Measurements from ENCODE around the gene GRN.
"Not testable (repeated sequence)": the region's sequence is repeated elsewhere in the genome, so short reads cannot be mapped to it uniquely, and the experiment has no call there.

The GRN gene

DNA sequence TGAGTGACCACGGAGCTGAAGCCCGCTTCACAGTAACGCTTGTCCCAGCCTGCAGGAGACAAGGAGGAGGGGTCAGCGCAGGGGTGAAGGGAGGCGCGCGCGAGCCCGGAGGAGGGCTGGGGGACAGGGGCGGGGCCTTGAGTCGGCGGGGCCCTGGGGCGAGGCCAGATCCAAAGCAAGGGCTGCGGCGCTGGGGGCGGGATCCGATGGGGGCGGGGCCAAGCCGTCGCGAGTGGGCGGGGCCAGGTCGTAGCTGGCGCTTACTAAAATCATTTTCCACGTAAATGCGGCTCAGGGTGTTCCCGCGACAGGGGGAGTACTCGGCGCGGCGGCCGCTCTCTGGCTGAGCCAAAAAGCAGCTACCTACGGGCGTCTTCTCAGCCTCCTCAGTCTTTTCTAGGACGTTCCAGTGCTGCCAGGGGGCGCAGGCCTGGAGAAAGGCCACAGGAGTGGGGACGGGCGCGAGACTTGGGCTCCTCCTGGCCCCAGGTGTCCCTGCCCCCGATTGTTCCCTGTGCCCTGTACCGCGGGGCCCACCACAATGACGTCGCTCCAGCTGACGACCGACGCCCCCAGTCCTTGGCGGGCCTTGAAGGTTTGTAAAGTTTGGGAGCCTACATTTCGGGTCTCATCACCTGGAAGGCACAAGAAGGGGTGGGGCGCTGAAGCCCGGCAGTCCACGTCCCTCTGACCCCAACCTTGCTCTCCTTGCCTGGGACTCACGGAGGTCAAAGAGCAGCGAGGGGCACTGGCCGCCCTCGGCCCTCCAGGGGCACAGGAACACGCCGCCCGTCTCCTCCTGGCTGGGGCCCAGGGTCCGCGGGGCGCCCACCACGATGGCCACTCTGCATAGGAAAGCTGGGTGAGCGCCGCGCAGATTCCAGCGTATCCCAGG is 40.4 kb downstream of the GRN start:
- peak; percentile 89 for DNase-seq

DNA sequence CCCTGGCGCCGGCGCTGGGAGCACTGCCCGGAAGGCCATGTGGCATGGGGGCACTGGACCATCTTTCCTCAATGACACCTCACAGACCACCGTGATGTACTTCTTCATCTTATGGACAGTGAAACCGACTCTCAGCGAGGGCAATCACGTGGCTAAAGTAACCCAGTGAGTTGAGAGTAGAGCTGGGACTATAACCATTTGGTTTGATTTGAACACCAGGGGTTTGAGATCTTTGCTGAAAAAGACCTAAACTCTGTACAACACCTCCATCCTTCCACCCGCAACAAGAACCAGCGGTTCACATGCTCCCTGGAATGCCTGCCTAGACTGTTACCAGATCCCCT is 41.1 kb downstream of the GRN start:
- no peak for DNase-seq

- DNase-seq, result no peak
These were observed 42.7 kb downstream of the GRN start for GRCh38 chr17:44387804-44388203.

DNA sequence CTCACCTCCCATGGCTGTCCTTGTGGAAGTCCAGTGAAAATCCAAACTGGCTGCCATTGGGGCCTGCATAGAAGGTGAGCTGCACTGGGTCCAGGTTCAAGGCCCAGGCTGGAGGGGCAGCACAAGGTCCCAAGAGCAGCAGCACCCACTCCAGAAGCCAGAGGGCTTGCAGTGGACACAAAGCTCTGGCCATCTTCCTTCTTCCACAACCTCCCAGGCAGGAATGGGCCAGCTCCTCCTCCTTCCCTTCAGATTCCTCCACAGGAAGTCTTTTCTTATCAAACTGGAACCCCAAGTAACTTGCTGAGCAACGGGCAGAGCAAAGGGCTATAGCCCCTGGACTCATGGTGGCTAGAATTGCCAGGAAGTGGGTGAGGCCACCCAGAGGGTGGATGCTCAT is 44.2 kb downstream of the GRN start, which contains the start of gene ITGA2B:
Gene ITGA2B (minus strand): TSS at position 369 of the 400 bp plus-strand sequence. CDS start 176 bp downstream, at position 193.
- no peak for DNase-seq

- no peak for DNase-seq
These were observed 44.7 kb downstream of the GRN start for GRCh38 chr17:44389723-44390202.

DNA sequence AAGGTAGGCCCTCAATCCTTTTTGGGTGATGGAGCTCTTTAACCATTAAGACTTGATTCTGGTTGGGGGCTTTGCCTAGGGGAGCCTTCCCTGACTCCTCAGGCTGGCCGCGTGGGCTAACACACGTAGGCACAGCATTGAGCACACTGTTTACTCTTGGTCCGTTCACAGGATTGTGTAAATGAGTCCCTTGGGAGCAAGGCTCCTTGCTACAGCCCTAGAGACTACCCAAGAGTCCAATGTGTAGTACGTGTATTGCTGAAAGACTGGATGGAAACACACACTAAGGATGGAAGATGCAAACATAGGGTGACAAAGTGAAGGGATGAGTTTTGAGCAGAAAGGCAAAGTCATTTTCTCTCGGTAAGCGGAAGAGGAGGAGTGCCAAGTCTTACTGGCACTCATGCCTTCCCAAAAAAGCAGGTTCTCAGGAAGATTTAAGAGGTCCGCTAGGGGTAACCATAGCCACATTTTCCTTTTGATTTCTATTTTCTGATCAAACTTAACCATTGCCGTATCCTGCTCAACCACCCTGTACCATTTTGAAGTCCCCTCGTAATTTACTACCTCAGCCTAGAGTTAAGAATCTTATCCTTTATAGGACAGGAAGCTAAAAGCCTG is 45.3 kb downstream of the GRN start:
- no peak for DNase-seq

DNA sequence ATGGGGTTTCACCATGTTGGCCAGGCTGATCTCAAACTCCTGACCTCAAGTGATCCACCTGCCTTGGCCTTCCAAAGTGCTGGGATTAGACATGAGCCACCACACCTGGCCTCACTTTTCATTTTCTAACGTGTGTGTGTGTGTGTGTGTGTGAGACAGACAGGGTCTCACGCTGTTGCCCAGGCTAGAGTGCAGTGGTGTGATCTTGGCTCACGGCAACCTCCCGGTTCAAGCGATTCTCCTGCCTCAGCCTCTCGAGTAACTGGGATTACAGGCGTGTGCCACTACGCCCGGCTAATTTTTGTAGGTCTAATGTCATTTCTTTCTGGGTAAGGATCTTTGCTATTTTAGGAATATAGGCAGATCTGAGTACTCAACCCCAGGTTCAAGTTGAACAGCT is 49.0 kb downstream of the GRN start:
- not testable (repeated sequence) for DNase-seq

- DNase-seq, result no peak
These were observed 49.7 kb downstream of the GRN start for GRCh38 chr17:44394833-44395232.

- DNase-seq, result no peak
These were observed 51.8 kb downstream of the GRN start for GRCh38 chr17:44396946-44397345.

DNA sequence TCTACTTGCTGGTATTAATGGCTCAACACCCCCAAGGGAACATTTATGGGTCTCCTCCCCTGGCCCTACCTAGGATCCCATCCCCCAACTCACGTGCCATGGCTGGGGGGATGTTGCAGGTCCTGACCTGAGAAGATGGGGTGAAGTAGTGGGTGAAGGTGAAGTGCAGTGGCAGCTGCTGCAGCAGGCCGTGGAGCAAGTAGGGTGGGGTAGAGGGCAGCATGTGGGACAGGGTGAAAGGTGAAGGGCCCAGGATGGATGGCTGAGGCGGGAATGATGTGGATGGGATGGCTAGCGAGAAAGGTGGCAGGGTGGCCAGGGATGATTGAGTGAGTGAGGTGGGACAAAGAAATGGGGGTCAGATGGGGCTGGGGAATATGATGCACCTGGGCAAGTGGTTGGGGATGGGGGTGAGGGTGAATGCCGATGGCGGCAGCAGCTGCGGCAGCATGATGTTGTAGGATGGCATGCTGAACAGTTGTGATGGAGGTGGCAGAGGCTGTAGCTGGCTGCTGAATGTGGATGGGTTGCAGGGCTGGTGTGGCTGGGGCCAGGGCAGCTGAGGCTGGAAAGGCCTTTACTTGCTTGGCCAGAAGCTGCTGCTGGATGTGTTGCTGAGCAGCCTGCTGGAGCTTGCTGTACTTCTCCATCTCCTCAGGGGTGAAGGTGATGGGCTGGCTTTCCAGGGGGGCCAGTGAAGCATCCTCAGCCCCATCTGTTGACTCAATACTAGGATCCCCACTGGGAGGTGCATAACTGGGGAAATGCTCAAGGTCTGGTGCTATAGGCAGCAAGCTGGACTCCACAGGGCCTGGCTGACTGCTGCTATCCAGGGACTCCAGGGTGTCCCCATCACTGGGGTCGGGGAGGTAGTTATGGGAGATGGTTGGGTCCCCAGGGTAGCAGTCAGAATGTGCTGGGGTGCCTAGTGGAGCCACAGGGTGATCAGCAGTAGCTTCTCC is 52.7 kb downstream of the GRN start:
- DNase-seq, result no peak

DNA sequence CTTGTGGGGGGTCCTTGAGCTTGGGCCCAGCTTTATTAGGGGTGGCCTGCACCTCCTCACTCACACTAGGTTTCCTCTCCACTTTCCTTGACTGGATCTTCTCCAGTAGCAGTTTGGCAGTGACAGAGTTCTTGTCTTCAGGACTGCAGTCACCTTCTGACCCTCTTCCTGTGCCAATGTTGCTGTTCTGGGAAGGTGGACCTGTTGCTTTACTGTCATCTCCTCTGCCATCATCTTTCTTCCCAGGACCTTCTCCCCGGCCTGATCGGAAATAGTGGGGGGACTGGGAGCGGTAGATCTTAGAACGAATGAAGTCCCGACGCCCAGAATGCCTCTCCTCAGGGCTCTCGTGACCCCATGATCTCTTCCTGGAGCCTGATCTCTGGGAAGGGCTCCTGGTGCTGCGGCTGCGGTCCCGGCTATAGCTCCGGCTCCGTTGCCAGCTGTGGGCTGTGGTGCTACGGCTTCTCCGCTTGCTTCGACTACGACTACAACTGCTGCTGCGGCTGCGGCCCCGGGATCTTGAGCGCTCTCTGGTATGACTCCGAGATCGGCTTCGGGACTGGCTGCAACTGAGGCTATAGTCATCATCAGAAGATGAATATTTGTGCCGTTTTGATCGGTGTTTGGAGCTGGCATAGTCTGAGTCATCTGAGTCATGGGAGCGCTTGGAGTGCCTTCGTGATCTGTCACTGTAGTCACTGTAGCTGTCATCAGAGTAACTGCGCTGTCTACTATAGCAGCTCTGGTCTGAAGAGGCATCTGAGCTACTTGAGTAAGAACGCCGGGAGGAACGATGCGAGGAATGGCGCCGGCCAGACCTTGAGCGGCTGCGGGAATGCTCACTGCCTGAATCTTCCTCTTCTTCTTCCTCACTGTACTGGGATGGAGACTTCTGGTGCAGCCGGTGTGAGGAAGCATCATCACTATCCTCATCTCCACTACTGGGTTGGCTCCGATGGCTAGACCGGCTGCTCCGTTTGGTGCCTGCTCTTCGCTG is 53.9 kb downstream of the GRN start:
- DNase-seq, result no peak

DNA sequence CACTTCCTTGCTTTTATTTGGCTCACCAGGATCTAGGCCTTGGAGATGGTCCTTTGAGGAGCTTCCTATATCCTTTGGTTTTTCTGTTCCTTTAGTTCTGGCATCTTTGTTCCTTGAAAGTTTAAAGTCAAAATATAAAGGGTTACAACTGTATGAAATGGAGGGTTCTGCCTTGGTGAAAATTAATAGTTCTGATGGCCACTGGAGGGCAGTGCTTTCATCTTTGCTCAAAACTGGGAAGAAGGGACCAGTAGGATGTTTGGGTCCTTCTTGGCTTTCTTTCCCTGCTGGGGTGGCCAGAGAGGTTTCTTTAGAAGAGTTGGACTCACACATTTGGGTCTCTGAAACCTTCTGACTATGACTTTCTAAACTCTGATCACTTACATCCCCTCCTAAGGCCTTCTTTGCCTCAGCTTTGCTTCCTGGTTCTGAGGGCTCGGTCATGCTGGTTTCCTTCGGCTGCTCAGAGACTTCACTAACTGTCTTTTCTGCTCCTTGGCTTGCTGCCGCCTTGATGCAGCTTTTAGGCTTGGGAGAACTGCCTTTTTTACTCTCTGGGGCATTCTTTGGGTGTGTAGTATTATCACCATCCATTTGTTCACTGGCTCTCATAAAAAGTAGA is 55.2 kb downstream of the GRN start:
- DNase-seq, result no peak

All from CD4-positive, alpha-beta T cell treated with Interleukin-10 for 1 hour (primary cell).